CD4-positive, alpha-beta T cell (primary cell): ENCODE results near the gene IGFBP7. TPM values are rescaled to one million over a fixed set of nuclear protein-coding genes. Genes with fewer than 3 reads are reported as not detected.

Experiments used
- ATAC-seq: fragments of 200-7000 bp; cut with Tn5 transposase; one replicate; pipeline ENCODE4 v1.10.0; 2022; ENCODE audit warnings: mild to moderate bottlenecking; ENCODE audit not compliant: poor library complexity
- CTCF ChIA-PET: fragments of 350-600 bp; sonication (Branson Sonifier 250); formaldehyde crosslinking; loops from one replicate; lab custom pipeline; 2021; ENCODE audit warnings: antibody characterized with exemption, inconsistent platforms; lab: Charles Lee
- POLR2A ChIA-PET: fragments of 350-600 bp; sonication (Branson Sonifier 250); formaldehyde crosslinking; loops from one replicate; lab custom pipeline; 2021; ENCODE audit warnings: antibody characterized with exemption, inconsistent platforms; lab: Charles Lee
- DNase-seq, 14 experiments: peaks; one replicate each; pipeline ENCODE4 v3.0.0-alpha.2; 2013 to 2020; ENCODE audit warnings: mixed read lengths in 2 of 14
- H3K27ac ChIP-seq, 2 donors: one replicate each; pipeline versions ENCODE4 v1.5.1 to v1.7.0; 2013; ENCODE audit warnings: low read length in 2 of 2, low read depth in 1 of 2, mild to moderate bottlenecking in 1 of 2
- H3K27me3 ChIP-seq, 2 experiments: 1 replicate in 1 of 2; 2 replicates in 1 of 2; pipeline versions ENCODE4 v1.6.1 to v1.7.0; 2013; ENCODE audit warnings: low read length in 2 of 2, control low read depth in 1 of 2, mild to moderate bottlenecking in 1 of 2, moderate library complexity in 1 of 2; ENCODE audit not compliant: insufficient read depth in 2 of 2, control insufficient read depth in 1 of 2
- H3K36me3 ChIP-seq: one replicate; pipeline ENCODE4 v1.6.1; 2013; ENCODE audit warnings: low read length, control low read depth; ENCODE audit not compliant: insufficient read depth
- H3K4me1 ChIP-seq: one replicate; pipeline ENCODE4 v1.6.1; 2013; ENCODE audit warnings: low read length, control low read depth; ENCODE audit not compliant: insufficient read depth
- H3K4me3 ChIP-seq: one replicate; pipeline ENCODE4 v1.5.1; 2013; ENCODE audit warnings: mild to moderate bottlenecking, low read length, moderate library complexity
- H3K9me3 ChIP-seq, 2 experiments: 1 replicate in 1 of 2; 2 replicates in 1 of 2; pipeline versions ENCODE4 v1.6.1 to v1.7.0; 2013; ENCODE audit warnings: low read length in 2 of 2, mild to moderate bottlenecking in 2 of 2, control low read depth in 1 of 2, moderate library complexity in 1 of 2; ENCODE audit not compliant: control insufficient read depth in 1 of 2, insufficient read depth in 1 of 2
- H3K27ac Mint-ChIP-seq: one replicate; pipeline ENCODE4 v1.8.0; 2020; ENCODE audit warnings: mixed read lengths
- H3K27me3 Mint-ChIP-seq: one replicate; pipeline ENCODE4 v1.8.0; 2021; ENCODE audit warnings: mixed read lengths
- H3K36me3 Mint-ChIP-seq: one replicate; pipeline ENCODE4 v1.8.0; 2021; ENCODE audit warnings: low read depth, mixed read lengths
- H3K4me1 Mint-ChIP-seq: one replicate; pipeline ENCODE4 v1.8.0; 2021; ENCODE audit warnings: low read depth, mixed read lengths
- H3K4me3 Mint-ChIP-seq: one replicate; pipeline ENCODE4 v1.8.0; 2020; ENCODE audit warnings: mild to moderate bottlenecking, mixed read lengths
- H3K9me3 Mint-ChIP-seq: one replicate; pipeline ENCODE4 v1.8.0; 2020; ENCODE audit warnings: mixed read lengths
- intact Hi-C, 2 experiments: fragments of 100-400 bp; cut with DNase I in 1 of 2; cut with micrococcal nuclease in 1 of 2; formaldehyde crosslinking; loops; one replicate each; pipeline versions ENCODE4 v1.15.1 to v1.9.0; 2023 to 2025; cut with DNase I, micrococcal nuclease
- total RNA-seq, 174 experiments: library from RNA in 2 of 174; stranded (reverse) in 2 of 174; gene quantifications; one replicate each; pipeline ENCODE4 v1.2.3 and lab custom pipeline; 2021 to 2026
- TF ChIP-seq, protein P1 (sequence below): fragments of 200-600 bp; IDR thresholded peaks from one replicate; pipeline ENCODE4 v1.8.0; 2022; ENCODE audit warnings: antibody characterized with exemption, mild to moderate bottlenecking

The IGFBP7 gene
- total RNA-seq, 2 experiments from 2014 or later: 0.45 TPM; not detected in 1

DNA sequence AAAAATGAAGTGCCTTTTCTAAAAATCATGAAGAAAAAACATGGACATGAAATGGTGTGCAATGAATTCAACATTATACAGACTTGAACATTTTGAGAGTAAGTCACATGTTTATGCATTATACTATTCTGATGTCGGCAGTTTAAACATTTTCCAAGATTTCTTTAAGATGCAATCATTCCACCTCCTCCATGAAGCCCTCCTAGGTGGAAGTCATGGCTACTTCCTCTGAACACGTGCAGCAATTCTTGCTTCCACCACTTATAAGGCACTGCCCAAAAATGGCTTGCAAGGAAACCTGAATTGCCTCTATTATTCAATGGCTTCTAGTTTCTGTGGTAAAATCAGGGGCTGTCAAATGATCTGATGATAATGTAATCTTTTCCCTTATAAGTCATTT is 25.8 kb downstream of the IGFBP7 start:
- intact Hi-C loops: no loop called here
- Mint-ChIP-seq H3K4me1 (no peaks in the 10 kb centered on the region), H3K36me3 (no peaks in the 10 kb centered on the region), H3K27ac (no peak overlapping the region), H3K27me3 (peaks cover 19% of the 10 kb centered on the region), H3K9me3 (no peaks in the 10 kb centered on the region), H3K4me3 (no peak overlapping the region)
- TF ChIP-seq, protein P1, sequence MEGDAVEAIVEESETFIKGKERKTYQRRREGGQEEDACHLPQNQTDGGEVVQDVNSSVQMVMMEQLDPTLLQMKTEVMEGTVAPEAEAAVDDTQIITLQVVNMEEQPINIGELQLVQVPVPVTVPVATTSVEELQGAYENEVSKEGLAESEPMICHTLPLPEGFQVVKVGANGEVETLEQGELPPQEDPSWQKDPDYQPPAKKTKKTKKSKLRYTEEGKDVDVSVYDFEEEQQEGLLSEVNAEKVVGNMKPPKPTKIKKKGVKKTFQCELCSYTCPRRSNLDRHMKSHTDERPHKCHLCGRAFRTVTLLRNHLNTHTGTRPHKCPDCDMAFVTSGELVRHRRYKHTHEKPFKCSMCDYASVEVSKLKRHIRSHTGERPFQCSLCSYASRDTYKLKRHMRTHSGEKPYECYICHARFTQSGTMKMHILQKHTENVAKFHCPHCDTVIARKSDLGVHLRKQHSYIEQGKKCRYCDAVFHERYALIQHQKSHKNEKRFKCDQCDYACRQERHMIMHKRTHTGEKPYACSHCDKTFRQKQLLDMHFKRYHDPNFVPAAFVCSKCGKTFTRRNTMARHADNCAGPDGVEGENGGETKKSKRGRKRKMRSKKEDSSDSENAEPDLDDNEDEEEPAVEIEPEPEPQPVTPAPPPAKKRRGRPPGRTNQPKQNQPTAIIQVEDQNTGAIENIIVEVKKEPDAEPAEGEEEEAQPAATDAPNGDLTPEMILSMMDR: no peak
- Histone ChIP-seq H3K4me3 (no peak overlapping the region), H3K36me3 (no peaks in the 10 kb centered on the region), H3K27ac (no peak overlapping the region), H3K27me3 (peaks cover 2 to 4% of the 10 kb centered on the region in 2 experiments), H3K9me3 (no peaks in the 10 kb centered on the region), H3K4me1 (no peaks in the 10 kb centered on the region)
- DNase-seq: no peak
- ChIA-PET POLR2A (no interaction called here), CTCF (interaction anchor here (1.2 kb wide), 1 partner anchor 9 kb away, joined by 7 read pairs; no protein-coding TSS in a partner anchor)
- no peak for ATAC-seq

DNA sequence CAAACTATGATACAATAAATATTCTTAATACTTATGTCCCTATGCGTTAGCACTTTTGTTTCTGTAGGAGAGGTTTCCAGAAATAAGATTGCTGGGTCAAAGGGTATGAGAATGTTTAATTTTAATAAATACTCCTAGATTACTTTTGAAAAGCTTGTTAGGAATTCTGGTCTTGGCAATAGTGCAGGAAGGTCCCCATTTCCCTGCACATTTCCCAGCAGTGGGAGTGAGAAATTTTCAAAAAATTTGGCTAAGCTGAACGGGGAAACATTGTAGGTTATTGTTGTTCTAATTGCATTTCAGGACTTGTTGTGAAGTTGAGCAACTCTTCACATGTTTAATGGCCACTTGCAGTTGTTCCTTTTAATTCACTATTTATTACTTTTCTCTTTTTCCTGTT is 27.1 kb downstream of the IGFBP7 start:
- Histone ChIP-seq H3K4me1 (no peaks in the 10 kb centered on the region), H3K27ac (no peak overlapping the region), H3K36me3 (no peaks in the 10 kb centered on the region), H3K4me3 (no peak overlapping the region), H3K9me3 (no peaks in the 10 kb centered on the region), H3K27me3 (peaks cover 0 to 4% of the 10 kb centered on the region in 2 experiments)
- POLR2A ChIA-PET: no interaction called here
- peaks cover 25% of the 10 kb centered on the region for H3K27me3 Mint-ChIP-seq
- intact Hi-C loops: no loop called here
- H3K36me3 Mint-ChIP-seq: no peaks in the 10 kb centered on the region
- no peaks in the 10 kb centered on the region for H3K4me1 Mint-ChIP-seq
- TF ChIP-seq, protein P1: no peak
- no peaks in the 10 kb centered on the region for H3K9me3 Mint-ChIP-seq
- no peak overlapping the region for H3K27ac Mint-ChIP-seq
- CTCF ChIA-PET: no interaction called here
- no peak for ATAC-seq
- no peak overlapping the region for H3K4me3 Mint-ChIP-seq
- no peak for DNase-seq

DNA sequence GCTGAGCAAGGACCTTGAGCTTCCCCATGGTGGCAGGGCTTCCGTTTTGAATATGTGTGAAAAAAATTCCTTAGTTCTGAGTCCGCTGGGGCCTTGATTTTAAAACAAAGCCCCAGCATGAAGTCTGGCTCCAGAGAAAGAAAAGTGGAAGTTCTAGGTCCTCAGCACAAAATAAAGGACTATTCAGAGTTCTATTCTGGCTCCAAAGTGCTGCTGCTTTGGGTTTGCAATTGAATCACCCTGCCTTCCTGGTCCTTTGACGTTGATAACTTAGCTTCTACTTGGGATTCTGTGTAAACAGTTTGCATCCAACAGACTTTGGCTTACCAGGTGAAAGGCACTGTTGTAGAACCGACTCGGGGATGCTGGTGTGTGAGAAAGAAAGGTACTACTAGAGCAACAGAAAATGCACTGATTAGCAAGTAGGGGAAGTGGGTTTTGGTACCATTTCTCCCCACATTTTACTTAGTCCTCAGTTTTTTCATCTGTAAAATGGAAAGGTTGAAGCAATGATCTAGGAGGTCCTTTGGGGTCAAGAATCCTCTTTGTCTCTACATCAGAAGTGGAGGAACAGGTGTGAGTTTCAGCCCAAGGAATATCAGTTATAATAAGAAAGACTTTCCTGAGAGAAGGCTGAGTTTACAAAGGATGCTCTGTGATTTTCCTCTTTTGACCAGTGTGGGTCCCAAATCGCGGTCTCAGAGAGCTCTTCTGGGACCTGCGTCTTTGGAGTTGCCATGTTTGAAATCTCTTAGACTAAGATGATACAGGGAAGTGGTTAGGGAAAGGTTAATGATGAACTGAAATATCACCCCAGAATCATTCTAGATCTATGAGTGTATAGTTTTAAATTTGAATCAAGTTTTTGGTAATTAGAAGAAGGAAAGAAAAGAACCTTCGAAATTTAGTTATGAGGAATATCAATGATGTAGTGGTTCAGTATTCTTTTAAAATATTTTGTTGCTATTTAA is 28.2 kb downstream of the IGFBP7 start:
- Histone ChIP-seq H3K9me3 (no peaks in the 10 kb centered on the region), H3K4me3 (no peak overlapping the region), H3K27ac (no peak overlapping the region), H3K27me3 (peaks cover 0 to 4% of the 10 kb centered on the region in 2 experiments), H3K36me3 (no peaks in the 10 kb centered on the region), H3K4me1 (no peaks in the 10 kb centered on the region)
- TF ChIP-seq, protein P1: no peak
- CTCF ChIA-PET: no interaction called here
- Mint-ChIP-seq H3K9me3 (no peaks in the 10 kb centered on the region), H3K36me3 (no peaks in the 10 kb centered on the region), H3K27ac (no peak overlapping the region), H3K4me3 (no peak overlapping the region), H3K4me1 (no peaks in the 10 kb centered on the region), H3K27me3 (peaks cover 26% of the 10 kb centered on the region)
- ATAC-seq (no peak), DNase-seq (no peak)
- POLR2A ChIA-PET: no interaction called here
- intact Hi-C loops: no loop called here
